ENCODE data around the gene MUC20. TPM values are rescaled to one million over a fixed set of nuclear protein-coding genes. Genes with fewer than 3 reads are reported as not detected.
"Not testable (repeated sequence)": the region's sequence is repeated elsewhere in the genome, so short reads cannot be mapped to it uniquely, and the experiment has no call there.

Gene MUC20
- total RNA-seq, 1 donor from 2014 or later, result 198 TPM

- no peak for DNase-seq (ENCODE audit: low spot score)
Measured at GRCh38 chr3:195692781-195693427, 27.9 kb upstream of the MUC20 start.

DNA sequence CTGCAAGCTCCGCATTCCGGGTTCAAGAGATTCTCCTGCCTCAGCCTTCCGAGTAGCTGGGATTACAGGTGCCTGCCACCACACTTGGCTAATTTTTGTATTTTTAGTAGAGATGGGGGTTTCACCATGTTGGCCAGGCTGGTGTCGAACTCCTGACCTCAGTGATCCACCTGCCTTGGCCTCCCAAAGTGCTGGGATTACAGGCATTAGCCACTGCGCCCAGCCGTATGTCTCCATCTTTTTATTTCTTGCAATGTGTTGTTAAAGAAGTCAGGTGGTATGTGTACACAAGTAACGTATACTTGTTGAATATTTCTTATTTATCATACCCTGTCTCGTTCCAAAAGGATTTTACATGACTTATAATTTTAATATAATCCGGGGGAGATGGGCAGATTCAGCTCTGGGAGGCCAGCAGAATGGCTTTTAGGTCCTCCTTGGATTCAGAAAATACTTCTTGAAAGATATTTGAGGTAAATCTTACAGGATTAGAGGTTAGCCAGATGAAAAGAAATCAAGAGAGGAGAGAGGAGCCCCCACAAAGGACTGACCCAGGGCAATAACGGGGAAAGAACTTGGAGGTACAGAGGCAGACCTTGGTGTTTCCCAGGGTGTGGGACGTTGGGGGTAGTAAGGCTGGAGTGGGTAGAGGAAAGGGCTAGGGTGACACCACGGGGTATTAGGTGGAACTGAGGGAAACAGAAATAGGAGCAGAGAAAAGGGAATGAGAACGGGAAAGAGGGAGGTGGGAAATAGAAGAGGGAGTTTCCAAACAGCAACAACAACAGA lies 27.2 kb upstream of the MUC20 start:
- DNase-seq (ENCODE audit: low spot score), result no peak

DNA sequence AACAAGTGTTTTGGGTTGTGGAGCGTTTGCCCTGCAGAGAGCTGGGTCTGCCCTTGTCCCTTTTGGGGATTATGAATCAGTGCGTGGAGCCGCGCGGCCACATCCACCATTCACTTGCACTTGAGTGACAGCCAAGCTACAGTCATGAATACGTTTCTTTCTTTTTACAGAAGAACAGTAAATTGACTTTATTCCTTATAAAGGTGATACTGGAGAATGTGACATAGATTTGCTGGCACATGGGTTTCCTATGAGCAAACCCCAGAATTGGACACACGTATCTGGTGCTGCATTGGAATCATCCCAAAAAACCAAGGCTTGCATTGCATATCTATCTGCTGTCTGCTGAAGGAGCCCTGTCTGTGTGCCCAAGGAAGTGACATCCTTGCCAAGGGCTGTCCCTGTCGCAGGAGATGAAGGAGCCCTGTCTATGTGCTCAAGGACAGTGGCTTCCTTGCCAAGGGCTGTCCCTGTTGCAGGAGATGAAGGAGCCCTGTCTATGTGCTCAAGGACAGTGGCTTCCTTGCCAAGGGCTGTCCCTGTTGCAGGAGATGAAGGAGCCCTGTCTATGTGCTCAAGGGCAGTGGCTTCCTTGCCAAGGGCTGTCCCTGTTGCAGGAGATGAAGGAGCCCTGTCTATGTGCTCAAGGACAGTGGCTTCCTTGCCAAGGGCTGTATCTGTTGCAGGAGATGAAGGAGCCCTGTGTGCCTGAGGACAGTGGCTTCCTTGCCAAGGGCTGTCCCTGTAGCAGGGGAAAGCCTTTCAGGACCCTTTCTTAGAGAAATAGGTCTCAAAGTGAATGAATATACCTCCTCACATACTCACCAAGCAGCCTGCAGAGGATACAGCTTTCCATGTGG lies 26.3 kb upstream of the MUC20 start:
- not testable (repeated sequence) for DNase-seq (ENCODE audit: low spot score)

- no peak for DNase-seq (ENCODE audit: low spot score)
Measured at GRCh38 chr3:195696632-195697278, 24.0 kb upstream of the MUC20 start.

- DNase-seq (ENCODE audit: low spot score), result no peak
Measured at GRCh38 chr3:195697582-195698324, 23.0 kb upstream of the MUC20 start.

- no peak for DNase-seq (ENCODE audit: low spot score)
Measured at GRCh38 chr3:195698325-195698646, 22.5 kb upstream of the MUC20 start.

GRCh38 chr3:195698647-195699387 lies 22.0 kb upstream of the MUC20 start:
- no peak for DNase-seq (ENCODE audit: low spot score)

DNA sequence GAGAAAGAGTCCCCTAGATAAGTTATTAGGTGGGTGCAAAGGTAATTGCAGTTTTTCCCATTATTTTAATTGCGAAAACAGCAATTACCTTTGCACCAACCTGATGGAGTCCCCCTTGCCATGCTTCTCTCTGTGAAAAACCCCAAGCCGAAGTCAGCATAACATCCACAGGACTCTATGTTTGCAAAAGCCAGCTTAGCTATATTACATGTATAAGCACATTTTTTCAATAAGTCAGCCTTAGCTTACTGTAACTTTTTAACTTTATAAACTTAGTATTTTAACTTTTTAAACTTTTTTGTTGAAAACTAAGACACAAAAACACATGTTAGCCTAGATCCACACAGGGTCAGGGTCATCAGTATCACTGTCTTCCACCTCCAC lies 21.4 kb upstream of the MUC20 start:
- DNase-seq (ENCODE audit: low spot score), result no peak

- no peak for DNase-seq (ENCODE audit: low spot score)
Measured at GRCh38 chr3:195699860-195700259, 20.9 kb upstream of the MUC20 start.

DNA sequence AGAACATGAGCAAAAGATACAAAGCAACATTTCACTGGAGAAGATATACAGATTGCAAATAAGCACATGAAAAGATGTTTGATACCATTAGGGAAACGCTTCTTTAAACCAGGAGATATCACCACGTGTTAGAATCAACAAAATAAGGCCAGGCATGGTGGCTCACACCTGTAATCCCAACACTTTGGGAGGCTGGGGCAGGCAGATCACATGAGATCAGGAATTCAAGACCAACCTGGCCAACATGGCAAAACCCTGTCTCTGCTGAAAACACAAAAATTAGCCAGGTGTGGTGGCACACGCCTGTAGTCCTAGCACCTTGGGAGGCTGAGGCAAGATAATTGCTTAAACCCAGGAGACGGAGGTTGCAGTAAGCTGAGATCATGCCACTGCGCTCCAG lies 20.5 kb upstream of the MUC20 start:
- no peak for DNase-seq (ENCODE audit: low spot score)

GRCh38 chr3:195701042-195701915 lies 19.5 kb upstream of the MUC20 start:
- DNase-seq (ENCODE audit: low spot score), result no peak

DNA sequence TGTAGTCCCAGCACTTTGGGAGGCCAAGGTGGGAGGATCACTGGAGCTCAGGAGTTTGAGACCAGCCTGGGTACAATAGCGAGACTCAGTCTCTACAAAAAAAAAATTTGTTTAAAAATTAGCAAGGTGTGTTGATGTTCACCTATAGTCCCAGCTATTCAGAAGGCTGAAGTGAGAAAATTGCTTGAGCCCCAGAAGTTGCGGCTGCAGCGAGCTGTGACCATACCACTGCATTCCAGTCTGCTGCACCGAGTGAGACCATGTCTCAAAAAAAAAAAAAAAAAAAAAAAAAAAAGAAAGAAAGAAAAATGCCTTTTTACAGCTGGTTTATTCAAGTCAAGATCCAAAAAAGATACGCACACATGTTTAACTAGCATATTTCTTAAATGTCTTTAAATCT lies 17.0 kb upstream of the MUC20 start:
- no peak for DNase-seq (ENCODE audit: low spot score)

- DNase-seq (ENCODE audit: low spot score), result no peak
Measured at GRCh38 chr3:195704433-195704999, 16.3 kb upstream of the MUC20 start.

GRCh38 chr3:195705081-195705991 lies 15.4 kb upstream of the MUC20 start:
- DNase-seq (ENCODE audit: low spot score), result no peak

- no peak for DNase-seq (ENCODE audit: low spot score)
Measured at GRCh38 chr3:195708061-195708460, 12.7 kb upstream of the MUC20 start.

DNA sequence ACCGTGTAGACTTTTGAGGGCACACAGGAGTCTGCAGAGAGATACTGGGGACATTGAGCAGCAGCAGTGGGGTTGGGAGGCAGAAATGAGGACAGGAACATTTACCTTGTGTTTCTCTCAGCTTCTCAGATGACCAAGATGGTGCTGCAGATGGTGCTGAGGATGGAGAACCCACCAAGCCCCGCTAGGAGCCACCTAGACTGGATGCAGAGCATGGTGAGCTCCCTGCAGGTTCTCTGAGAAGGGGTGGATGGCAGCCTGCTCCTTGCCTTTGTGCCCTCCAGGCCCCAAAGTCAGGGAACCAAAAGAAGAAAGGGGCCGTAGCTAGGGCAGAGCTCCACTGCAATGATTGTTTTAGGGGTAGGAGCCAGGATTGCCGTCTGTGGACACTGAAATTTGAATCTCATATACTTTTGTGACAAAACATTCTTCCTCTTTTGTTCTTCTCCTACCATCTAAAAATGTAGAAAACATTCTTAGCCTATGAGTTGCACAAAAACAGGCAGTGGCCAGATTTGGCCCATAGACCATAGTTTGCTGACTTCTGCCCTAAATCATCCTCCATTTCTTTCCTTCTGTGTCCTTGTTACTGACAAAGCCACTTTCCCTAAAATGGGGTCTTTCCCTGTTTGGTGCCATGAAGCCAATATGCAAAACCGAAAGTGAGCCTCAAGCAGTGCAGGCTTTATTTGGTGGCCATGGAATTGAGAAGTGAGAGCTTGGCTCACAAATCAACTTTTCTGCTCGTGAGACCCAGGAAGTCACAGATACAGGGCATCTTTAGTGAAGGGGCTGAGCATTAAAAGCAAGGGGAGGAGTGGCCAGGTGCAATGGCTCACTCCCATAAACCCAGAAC lies 11.9 kb upstream of the MUC20 start:
- DNase-seq (ENCODE audit: low spot score), result no peak

DNA sequence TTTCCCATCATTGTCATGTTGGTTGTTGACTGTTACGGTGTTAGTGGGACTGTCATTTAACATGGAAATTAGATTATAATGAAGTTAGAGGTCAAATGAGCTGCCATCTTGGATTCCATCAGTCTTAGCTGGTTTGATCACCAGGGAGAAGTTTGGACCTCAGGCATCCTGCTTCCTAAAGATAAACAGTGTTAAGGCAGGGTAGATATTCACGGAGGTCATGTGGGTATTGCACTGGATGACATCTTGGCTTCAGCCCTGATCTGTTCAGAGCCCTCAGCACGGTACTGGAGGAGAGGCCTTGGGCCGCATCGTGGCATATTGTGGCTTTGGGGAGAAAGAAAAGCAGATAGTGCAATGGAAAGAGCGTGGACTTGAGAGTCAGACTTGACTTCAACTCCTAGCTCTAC lies 11.1 kb upstream of the MUC20 start:
- no peak for DNase-seq (ENCODE audit: low spot score)
